Spleen (tissue), 11 donors: ENCODE measurements around the gene RNF31. TPM values are rescaled to one million over a fixed set of nuclear protein-coding genes. Genes with fewer than 3 reads are reported as not detected.

Experiments
- DNase-seq: peaks from one replicate; pipeline ENCODE4 v3.0.0-alpha.2; 2020
- H3K27ac ChIP-seq, 8 donors: fragments of 200-600 bp; sonication (generic) in 7 of 8; 1 replicate in 4 of 8; 2 replicates in 4 of 8; pipeline versions ENCODE4 v1.5.0 to v1.8.0; 2016 to 2021; ENCODE audit warnings: inconsistent platforms in 4 of 8, mild to moderate bottlenecking in 4 of 8, moderate library complexity in 1 of 8
- H3K27me3 ChIP-seq, 7 donors: fragments of 200-600 bp; sonication (generic) in 6 of 7; replicated peaks in 1 of 7; 1 replicate in 4 of 7; 2 replicates in 3 of 7; pipeline versions ENCODE4 v1.5.0 to v1.8.0; 2016 to 2021; ENCODE audit warnings: inconsistent platforms in 3 of 7, mild to moderate bottlenecking in 1 of 7
- H3K36me3 ChIP-seq, 6 donors: fragments of 200-600 bp; sonication (generic) in 5 of 6; 1 replicate in 4 of 6; 2 replicates in 2 of 6; pipeline versions ENCODE4 v1.5.0 to v1.8.0; 2016 to 2021; ENCODE audit warnings: inconsistent platforms in 2 of 6
- H3K4me1 ChIP-seq, 6 donors: fragments of 200-600 bp; sonication (generic) in 5 of 6; 1 replicate in 3 of 6; 2 replicates in 3 of 6; pipeline versions ENCODE4 v1.5.0 to v1.8.0; 2016 to 2021; ENCODE audit warnings: inconsistent platforms in 3 of 6
- H3K4me3 ChIP-seq, 8 donors: fragments of 200-600 bp; sonication (generic) in 7 of 8; 1 replicate in 4 of 8; 2 replicates in 4 of 8; pipeline versions ENCODE4 v1.5.0 to v1.8.0; 2016 to 2021; ENCODE audit warnings: inconsistent platforms in 4 of 8, mild to moderate bottlenecking in 4 of 8, moderate library complexity in 2 of 8
- H3K9me3 ChIP-seq, 8 donors: fragments of 200-600 bp; sonication (generic) in 7 of 8; 1 replicate in 4 of 8; 2 replicates in 4 of 8; pipeline versions ENCODE4 v1.5.0 to v1.8.0; 2016 to 2021; ENCODE audit warnings: inconsistent platforms in 4 of 8
- CTCF ChIP-seq, 11 experiments: fragments of 200-600 bp in 7 of 11; fragments of 450-650 bp in 4 of 11; sonication (generic) in 4 of 11; IDR thresholded peaks in 8 of 11; conservative IDR thresholded peaks in 3 of 11; 1 replicate in 7 of 11; 2 replicates in 4 of 11; pipeline versions ENCODE4 v1.4.0 to v1.8.0; 2016 to 2021; ENCODE audit warnings: antibody characterized with exemption in 11 of 11, inconsistent platforms in 4 of 11, mild to moderate bottlenecking in 1 of 11
- POLR2A ChIP-seq, 3 donors: fragments of 450-650 bp; IDR thresholded peaks; one replicate each; pipeline ENCODE4 v1.5.1; 2017; ENCODE audit warnings: antibody characterized with exemption in 3 of 3, mild to moderate bottlenecking in 1 of 3
- POLR2AphosphoS5 ChIP-seq, 3 donors: sonication (generic); formaldehyde crosslinking; IDR thresholded peaks; one replicate each; pipeline ENCODE4 v1.5.1; 2017; ENCODE audit warnings: antibody characterized with exemption in 3 of 3
- WGBS, 5 donors: extraction: QIAGEN DNeasy Blood & Tissue Kit in 3 of 5; methylation state at CpG; one replicate each; pipeline versions ENCODE4 v1.1.5 to v1.1.7; 2013 to 2018; 5-methylcytosine and 5-hydroxymethylcytosine counted together
- intact Hi-C: fragments of 100-400 bp; cut with DNase I; formaldehyde crosslinking; loops from one replicate; pipeline ENCODE4 v1.15.0; 2023; ENCODE audit warnings: low total_unique reads
- polyA plus RNA-seq, 3 donors: library from polyadenylated mRNA; stranded (reverse); fragments of 200-250 nt; gene quantifications; one replicate each; pipeline ENCODE4 v1.2.1, GENCODE V29; 2013
- total RNA-seq, 7 donors: library from RNA; depleted of rRNA in 3 of 7; stranded (reverse); fragments of >200 nt in 3 of 7; fragmentation: NEBNext Ultra II Directional in 4 of 7; extraction: Animal tissue kit (Norgen Biotek cat#: 25700) in 4 of 7; gene quantifications; one replicate each; pipeline versions ENCODE4 v1.1.0 to v1.2.1, GENCODE V29; 2016 to 2021
- donor health status: healthy with polysubstance abuse.
- donor health status: DM: no; HTN: no; CAD: no; lungs with moderate emphysema.
- donor health status: DM: no; HTN: no; CAD: no.
- donor health status: Bipolar disorder and iron deficiency.
- donor health status: healthy.
- donor health status: DM: no; HTN: no; CAD: no.
- donor health status: DM: yes; HTN: yes; CAD: no.

Gene RNF31
- total and polyA plus RNA-seq, 10 donors, result 56.5 to 148 (median 103) TPM

- Histone ChIP-seq H3K4me1 (peaks cover 38 to 83% (median 65%) of the 10 kb centered on the region in 6 donors), H3K4me3 (no peak overlapping the region), H3K27me3 (no peaks in the 10 kb centered on the region), H3K27ac (peak overlapping the region in 4 of 8 donors; percentile 94 to 99 (median 97)), H3K36me3 (peaks cover 0 to 54% (median 27%) of the 10 kb centered on the region in 6 donors), H3K9me3 (no peaks in the 10 kb centered on the region)
- no peak for TF ChIP-seq CTCF (IDR thresholded peaks at IDR 0.05 in 8 of 11, conservative IDR thresholded peaks at IDR 0.05 in 3 of 11)
- TF ChIP-seq POLR2A (IDR thresholded peaks at IDR 0.05), result no peak
- TF ChIP-seq POLR2AphosphoS5 (IDR thresholded peaks at IDR 0.05), result no peak
- DNase-seq, result no peak
- WGBS, 5 donors, result 85 to 98% (median 88%) methylated on average over 1 of the region's 1 CpG
- intact Hi-C loops, result no loop called here
These were observed 2.8 kb upstream of the RNF31 start for GRCh38 chr14:24144451-24144850.

GRCh38 chr14:24145219-24145618 is 2.1 kb upstream of the RNF31 start:
- Histone ChIP-seq H3K27me3 (no peaks in the 10 kb centered on the region), H3K9me3 (no peaks in the 10 kb centered on the region), H3K4me3 (peak overlapping the region in 5 of 8 donors; percentile 89 to 99 (median 95)), H3K36me3 (peaks cover 3 to 56% (median 33%) of the 10 kb centered on the region in 6 donors), H3K27ac (peak overlapping the region; percentile 27 to 99 (median 96)), H3K4me1 (peaks cover 34 to 83% (median 65%) of the 10 kb centered on the region in 6 donors)
- intact Hi-C loops, result no loop called here
- TF ChIP-seq POLR2AphosphoS5 (IDR thresholded peaks at IDR 0.05), result no peak
- TF ChIP-seq CTCF (IDR thresholded peaks at IDR 0.05 in 8 of 11, conservative IDR thresholded peaks at IDR 0.05 in 3 of 11), result no peak
- TF ChIP-seq POLR2A (IDR thresholded peaks at IDR 0.05), result no peak
- peak; percentile 65 for DNase-seq
- WGBS, 5 donors, result 88 to 95% (median 92%) methylated on average over 2 of the region's 2 CpGs

DNA sequence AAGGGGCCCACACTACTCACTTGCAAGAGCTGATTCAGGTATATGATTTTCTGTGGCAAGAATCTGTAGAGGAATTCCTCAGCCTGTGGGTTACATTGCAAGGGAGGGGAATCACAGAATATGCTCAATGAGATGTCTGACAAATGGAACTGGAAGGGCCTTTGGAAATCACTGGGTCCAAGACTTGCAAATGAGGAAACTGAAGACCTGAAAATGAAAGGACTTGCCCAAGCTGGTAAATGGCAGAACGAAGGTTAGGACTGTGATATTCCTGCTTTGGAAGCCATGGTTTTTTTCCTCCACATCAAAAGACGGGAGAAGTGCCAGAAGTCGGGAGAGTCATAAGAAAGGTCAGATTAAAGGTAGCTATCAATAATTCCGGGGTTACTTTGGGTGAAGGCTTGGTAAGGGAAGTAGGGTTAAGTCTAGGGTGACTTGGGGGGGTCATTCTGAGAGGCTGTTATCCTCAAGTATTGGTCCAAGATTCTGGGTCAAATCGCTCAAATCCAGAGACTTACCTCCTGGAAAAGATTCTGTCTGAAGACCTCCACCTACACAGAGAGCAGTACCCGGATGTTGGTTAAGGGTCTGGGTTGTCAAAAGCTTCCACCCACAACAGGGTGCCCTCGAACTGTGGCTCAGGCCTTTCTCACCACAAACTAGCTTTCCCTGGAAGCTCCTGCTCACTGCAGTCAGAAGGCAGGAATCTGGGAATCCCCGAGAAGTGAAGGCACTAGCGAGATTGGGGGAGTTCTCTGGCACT is 1.4 kb upstream of the RNF31 start:
- H3K4me3 ChIP-seq, result peak overlapping the region; percentile 76 to 99 (median 95)
- WGBS, 5 donors, result 7 to 17% (median 9%) methylated on average over 9 of the region's 9 CpGs
- H3K27me3 ChIP-seq, result no peaks in the 10 kb centered on the region
- DNase-seq, result no peak
- H3K9me3 ChIP-seq, result no peaks in the 10 kb centered on the region
- intact Hi-C loops, result no loop called here
- H3K4me1 ChIP-seq, result peaks cover 32 to 83% (median 65%) of the 10 kb centered on the region in 6 donors
- peak overlapping the region; percentile 89 to 99 (median 96) for H3K27ac ChIP-seq
- H3K36me3 ChIP-seq, result peaks cover 3 to 62% (median 40%) of the 10 kb centered on the region in 6 donors
- TF ChIP-seq CTCF (IDR thresholded peaks at IDR 0.05 in 8 of 11, conservative IDR thresholded peaks at IDR 0.05 in 3 of 11) (no peak), POLR2A (IDR thresholded peaks at IDR 0.05) (no peak), POLR2AphosphoS5 (IDR thresholded peaks at IDR 0.05) (no peak)

DNA sequence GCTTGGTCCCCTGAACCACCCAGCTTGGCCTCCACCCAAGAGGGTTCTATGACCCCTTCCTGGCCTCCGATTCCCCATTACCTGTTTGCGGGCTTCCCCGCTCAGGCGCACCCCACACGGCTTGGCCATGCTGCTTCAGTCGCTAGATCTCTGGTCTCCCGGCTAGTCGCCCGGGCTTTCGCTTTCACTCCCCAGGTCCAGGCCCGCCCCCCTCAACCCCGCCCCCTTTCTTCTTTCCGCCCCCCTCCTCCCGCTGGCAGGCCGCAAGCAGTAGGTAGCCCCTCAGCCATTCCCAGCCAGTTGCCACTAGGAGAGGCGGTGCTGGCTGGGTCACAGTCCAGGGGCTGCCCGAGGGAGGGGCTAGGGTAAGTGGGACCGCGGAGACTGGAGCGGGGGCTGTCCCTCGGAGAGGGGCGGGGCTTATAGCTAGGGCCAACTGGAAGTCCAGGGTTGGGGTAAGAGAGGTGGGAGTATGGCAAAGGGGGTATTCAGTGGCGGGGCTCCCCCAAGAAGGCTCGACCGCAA is 783 bp upstream of the RNF31 start, which contains the start of gene PSME2:
TSS of gene PSME2 (minus strand) at position 158 of the 525 bp plus-strand sequence. CDS start at position 129, 29 bp downstream.
- intact Hi-C loops, result no loop called here
- peak; percentile 97 for DNase-seq
- no peaks in the 10 kb centered on the region for H3K9me3 ChIP-seq

More for the DNA sequence above, 783 bp upstream of the RNF31 start, which contains the start of gene PSME2:
- Histone ChIP-seq H3K36me3 (peaks cover 8 to 69% (median 46%) of the 10 kb centered on the region in 6 donors), H3K27ac (peak within 1 kb of the TSS; percentile 89 to 99 (median 96)), H3K4me3 (peak within 1 kb of the TSS; percentile 76 to 99 (median 95)), H3K4me1 (peaks cover 32 to 87% (median 68%) of the 10 kb centered on the region in 6 donors), H3K27me3 (no peaks in the 10 kb centered on the region)
- TF ChIP-seq POLR2AphosphoS5 (IDR thresholded peaks at IDR 0.05) (peak; percentile 79 to 89 (median 87)), POLR2A (IDR thresholded peaks at IDR 0.05) (no peak), CTCF (IDR thresholded peaks at IDR 0.05 in 8 of 11, conservative IDR thresholded peaks at IDR 0.05 in 3 of 11) (peak in 3 of 11 experiments; percentile 3 to 23 (median 19))
- WGBS, 5 donors, result 0 to 1% (median 1%) methylated on average over 24 to 25 of the region's 25 CpGs
